Endodermal cell (in vitro differentiated cells): Measurements from ENCODE around the gene CHRD. TPM values are rescaled to one million over a fixed set of nuclear protein-coding genes. Genes with fewer than 3 reads are reported as not detected.

Source experiments
- DNase-seq: peaks from one replicate; pipeline ENCODE4 v3.0.0-alpha.2; 2017
- H3K27ac ChIP-seq: 2 replicates; pipeline ENCODE4 v1.5.1; 2013; ENCODE audit warnings: mild to moderate bottlenecking, low read depth, low read length, moderate library complexity
- H3K27me3 ChIP-seq: 2 replicates; pipeline ENCODE4 v1.6.1; 2013; ENCODE audit warnings: mild to moderate bottlenecking, low read length, moderate library complexity; ENCODE audit not compliant: insufficient read depth, control insufficient read depth, poor library complexity, severe bottlenecking
- H3K36me3 ChIP-seq: 2 replicates; pipeline ENCODE4 v1.7.0; 2013; ENCODE audit warnings: mild to moderate bottlenecking, low read length, moderate library complexity; ENCODE audit not compliant: control insufficient read depth, insufficient read depth
- H3K4me1 ChIP-seq: one replicate; pipeline ENCODE4 v1.7.0; 2013; ENCODE audit warnings: low read length; ENCODE audit not compliant: control insufficient read depth, insufficient read depth
- H3K4me3 ChIP-seq: 2 replicates; pipeline ENCODE4 v1.5.1; 2013; ENCODE audit warnings: mild to moderate bottlenecking, low read length, moderate library complexity
- H3K9ac ChIP-seq: 2 replicates; pipeline ENCODE4 v1.6.1; 2013; ENCODE audit warnings: mild to moderate bottlenecking, low read length, moderate library complexity; ENCODE audit not compliant: poor library complexity, severe bottlenecking; ENCODE audit errors: extremely low read depth
- H3K9me3 ChIP-seq: 2 replicates; pipeline ENCODE4 v1.6.1; 2013; ENCODE audit warnings: mild to moderate bottlenecking, low read length, moderate library complexity; ENCODE audit not compliant: control insufficient read depth
- H3K27ac Mint-ChIP-seq: 2 replicates; pipeline ENCODE4 v1.8.0; 2020; ENCODE audit warnings: mixed read lengths
- H3K27me3 Mint-ChIP-seq: 2 replicates; pipeline ENCODE4 v1.8.0; 2021; ENCODE audit warnings: mild to moderate bottlenecking, mixed read lengths; ENCODE audit not compliant: insufficient read depth
- H3K36me3 Mint-ChIP-seq: 2 replicates; pipeline ENCODE4 v1.8.0; 2020; ENCODE audit warnings: low read depth, mixed read lengths
- H3K4me1 Mint-ChIP-seq: 2 replicates; pipeline ENCODE4 v1.8.0; 2020; ENCODE audit warnings: mixed read lengths
- H3K4me3 Mint-ChIP-seq: 2 replicates; pipeline ENCODE4 v1.8.0; 2020; ENCODE audit warnings: mild to moderate bottlenecking, moderate library complexity, mixed read lengths
- H3K9me3 Mint-ChIP-seq: 2 replicates; pipeline ENCODE4 v1.8.0; 2020; ENCODE audit warnings: mild to moderate bottlenecking, mixed read lengths
- WGBS, 2 experiments: methylation state at CpG; one replicate each; pipeline versions ENCODE4 v1.1.5 to v1.1.7; 2013; ENCODE audit warnings: missing lambda C conversion rate in 2 of 2, mixed read lengths in 1 of 2; ENCODE audit not compliant: insufficient coverage in 1 of 2, insufficient read length in 1 of 2; 5-methylcytosine and 5-hydroxymethylcytosine counted together
- total RNA-seq, 2 donors: library from RNA; stranded (reverse); fragmentation: NEBNext Ultra II Directional in 1 of 2; extraction: Animal tissue kit (Norgen Biotek cat#: 25700) in 1 of 2; gene quantifications; 2 replicates in 1 of 2; 3 replicates in 1 of 2; pipeline ENCODE4 v1.2.1, GENCODE V29; 2021
- TF ChIP-seq, protein P1 (sequence below): fragments of 200-600 bp; sonication (generic); conservative IDR thresholded peaks from 2 replicates; pipeline ENCODE4 v1.5.0; 2021; ENCODE audit warnings: antibody characterized with exemption, mild to moderate bottlenecking

Gene CHRD
- total RNA-seq, 2 donors from 2014 or later, result 5.0 to 17.4 TPM

DNA sequence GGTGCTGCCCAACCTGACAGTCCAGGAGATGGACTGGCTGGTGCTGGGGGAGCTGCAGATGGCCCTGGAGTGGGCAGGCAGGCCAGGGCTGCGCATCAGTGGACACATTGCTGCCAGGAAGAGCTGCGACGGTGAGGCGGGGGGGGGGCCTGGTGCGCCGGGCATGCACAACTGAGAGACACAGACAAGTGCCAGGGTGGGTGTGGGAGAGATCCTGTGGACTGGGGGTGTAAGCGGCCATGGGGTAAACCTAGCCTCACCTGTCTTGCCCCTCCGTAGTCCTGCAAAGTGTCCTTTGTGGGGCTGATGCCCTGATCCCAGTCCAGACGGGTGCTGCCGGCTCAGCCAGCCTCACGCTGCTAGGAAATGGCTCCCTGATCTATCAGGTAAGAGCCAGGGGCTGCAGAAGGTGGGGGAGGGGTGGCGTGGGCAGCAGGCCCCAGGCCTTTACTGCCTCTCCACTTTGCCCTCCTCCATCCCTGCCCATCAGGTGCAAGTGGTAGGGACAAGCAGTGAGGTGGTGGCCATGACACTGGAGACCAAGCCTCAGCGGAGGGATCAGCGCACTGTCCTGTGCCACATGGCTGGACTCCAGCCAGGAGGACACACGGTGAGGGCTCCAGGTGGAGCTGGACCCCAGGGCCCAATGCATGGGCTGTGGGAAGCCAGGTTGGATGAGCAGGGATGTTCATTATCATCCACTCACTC is 3.3 kb downstream of the CHRD start:
- Mint-ChIP-seq H3K36me3 (no peaks in the 10 kb centered on the region), H3K4me1 (peaks cover 13% of the 10 kb centered on the region), H3K9me3 (no peaks in the 10 kb centered on the region), H3K4me3 (no peak overlapping the region), H3K27ac (no peak overlapping the region), H3K27me3 (peaks cover 47% of the 10 kb centered on the region)
- Histone ChIP-seq H3K9ac (no peak overlapping the region), H3K36me3 (no peaks in the 10 kb centered on the region), H3K4me3 (no peak overlapping the region), H3K27ac (no peak overlapping the region), H3K4me1 (no peaks in the 10 kb centered on the region), H3K27me3 (peaks cover 44% of the 10 kb centered on the region), H3K9me3 (no peaks in the 10 kb centered on the region)
- WGBS, 2 experiments, result 91 to 98% methylated on average over 9 to 15 of the region's 15 CpGs
- DNase-seq, result no peak
- TF ChIP-seq, protein P1, sequence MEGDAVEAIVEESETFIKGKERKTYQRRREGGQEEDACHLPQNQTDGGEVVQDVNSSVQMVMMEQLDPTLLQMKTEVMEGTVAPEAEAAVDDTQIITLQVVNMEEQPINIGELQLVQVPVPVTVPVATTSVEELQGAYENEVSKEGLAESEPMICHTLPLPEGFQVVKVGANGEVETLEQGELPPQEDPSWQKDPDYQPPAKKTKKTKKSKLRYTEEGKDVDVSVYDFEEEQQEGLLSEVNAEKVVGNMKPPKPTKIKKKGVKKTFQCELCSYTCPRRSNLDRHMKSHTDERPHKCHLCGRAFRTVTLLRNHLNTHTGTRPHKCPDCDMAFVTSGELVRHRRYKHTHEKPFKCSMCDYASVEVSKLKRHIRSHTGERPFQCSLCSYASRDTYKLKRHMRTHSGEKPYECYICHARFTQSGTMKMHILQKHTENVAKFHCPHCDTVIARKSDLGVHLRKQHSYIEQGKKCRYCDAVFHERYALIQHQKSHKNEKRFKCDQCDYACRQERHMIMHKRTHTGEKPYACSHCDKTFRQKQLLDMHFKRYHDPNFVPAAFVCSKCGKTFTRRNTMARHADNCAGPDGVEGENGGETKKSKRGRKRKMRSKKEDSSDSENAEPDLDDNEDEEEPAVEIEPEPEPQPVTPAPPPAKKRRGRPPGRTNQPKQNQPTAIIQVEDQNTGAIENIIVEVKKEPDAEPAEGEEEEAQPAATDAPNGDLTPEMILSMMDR, result no peak

DNA sequence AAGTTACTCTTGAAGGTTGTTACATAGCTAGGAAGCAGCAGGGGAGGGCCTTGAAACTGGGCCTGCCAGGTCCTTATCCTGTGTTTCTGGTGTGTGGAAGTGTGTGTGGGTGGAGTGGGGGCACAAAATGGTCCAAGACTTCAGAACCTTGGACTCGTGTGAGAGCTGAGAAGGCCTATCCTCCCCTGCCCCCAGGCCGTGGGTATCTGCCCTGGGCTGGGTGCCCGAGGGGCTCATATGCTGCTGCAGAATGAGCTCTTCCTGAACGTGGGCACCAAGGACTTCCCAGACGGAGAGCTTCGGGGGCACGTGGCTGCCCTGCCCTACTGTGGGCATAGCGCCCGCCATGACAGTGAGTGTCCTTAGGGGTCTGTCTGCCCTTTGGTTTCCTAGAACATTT is 4.5 kb downstream of the CHRD start:
- no peaks in the 10 kb centered on the region for H3K9me3 ChIP-seq
- Mint-ChIP-seq H3K27me3 (peaks cover 36% of the 10 kb centered on the region), H3K4me1 (peaks cover 3% of the 10 kb centered on the region), H3K36me3 (no peaks in the 10 kb centered on the region), H3K27ac (no peak overlapping the region), H3K4me3 (no peak overlapping the region), H3K9me3 (no peaks in the 10 kb centered on the region)
- TF ChIP-seq, protein P1, result no peak
- 88 to 93% methylated on average over 5 to 9 of the region's 9 CpGs for WGBS, 2 experiments
- no peaks in the 10 kb centered on the region for H3K4me1 ChIP-seq
- H3K36me3 ChIP-seq, result no peaks in the 10 kb centered on the region
- no peak overlapping the region for H3K4me3 ChIP-seq
- H3K9ac ChIP-seq, result no peak overlapping the region
- H3K27me3 ChIP-seq, result peaks cover 32% of the 10 kb centered on the region
- no peak overlapping the region for H3K27ac ChIP-seq
- DNase-seq, result no peak

DNA sequence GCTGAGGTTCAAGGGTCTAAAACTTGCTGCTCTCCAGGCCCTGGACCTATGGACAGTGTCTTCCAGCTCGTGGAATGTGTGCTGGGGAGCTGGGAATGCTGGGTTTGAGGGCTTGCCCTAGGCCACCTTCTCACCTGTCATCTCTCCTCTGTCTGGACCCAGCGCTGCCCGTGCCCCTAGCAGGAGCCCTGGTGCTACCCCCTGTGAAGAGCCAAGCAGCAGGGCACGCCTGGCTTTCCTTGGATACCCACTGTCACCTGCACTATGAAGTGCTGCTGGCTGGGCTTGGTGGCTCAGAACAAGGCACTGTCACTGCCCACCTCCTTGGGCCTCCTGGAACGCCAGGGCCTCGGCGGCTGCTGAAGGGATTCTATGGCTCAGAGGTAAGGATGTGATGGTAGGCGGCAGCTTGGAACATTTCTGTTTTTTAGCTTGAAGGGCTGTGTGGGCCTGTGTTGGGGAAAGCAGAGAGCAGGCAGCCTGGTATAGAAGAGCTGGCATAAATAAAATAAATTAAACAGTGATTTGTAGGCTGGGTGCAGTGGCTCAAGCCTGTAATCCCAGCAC is 5.1 kb downstream of the CHRD start:
- H3K9ac ChIP-seq, result no peak overlapping the region
- no peak for DNase-seq
- 91 to 98% methylated on average over 7 to 8 of the region's 8 CpGs for WGBS, 2 experiments
- Mint-ChIP-seq H3K9me3 (no peaks in the 10 kb centered on the region), H3K4me3 (no peak overlapping the region), H3K27me3 (peaks cover 34% of the 10 kb centered on the region), H3K27ac (no peak overlapping the region), H3K36me3 (peaks cover 2% of the 10 kb centered on the region), H3K4me1 (peaks cover 2% of the 10 kb centered on the region)
- no peaks in the 10 kb centered on the region for H3K4me1 ChIP-seq
- H3K27ac ChIP-seq, result no peak overlapping the region
- TF ChIP-seq, protein P1, result no peak
- H3K9me3 ChIP-seq, result no peaks in the 10 kb centered on the region
- H3K27me3 ChIP-seq, result peaks cover 31% of the 10 kb centered on the region
- H3K36me3 ChIP-seq, result no peaks in the 10 kb centered on the region
- H3K4me3 ChIP-seq, result no peak overlapping the region
